CD4-positive, CD25-positive, alpha-beta regulatory T cell (primary cell): ENCODE data around the gene ATE1. TPM values are rescaled to one million over a fixed set of nuclear protein-coding genes. Genes with fewer than 3 reads are reported as not detected.

Source experiments
- ATAC-seq, 2 donors: fragments of 150-1000 bp; cut with Tn5 transposase; one replicate each; pipeline ENCODE4 v1.10.0; 2021; ENCODE audit warnings: low read depth in 2 of 2, moderate number of reproducible peaks in 2 of 2, moderate library complexity in 1 of 2
- DNase-seq, 3 donors: peaks; one replicate each; pipeline versions ENCODE4 v3.0.0 to v3.0.0-alpha.2; 2012 to 2022; ENCODE audit warnings: mixed read lengths in 1 of 3
- H3K27ac ChIP-seq: one replicate; pipeline ENCODE4 v1.7.0; 2013; ENCODE audit warnings: mild to moderate bottlenecking, low read length; ENCODE audit not compliant: insufficient read depth, poor library complexity, severe bottlenecking
- H3K27me3 ChIP-seq: one replicate; pipeline ENCODE4 v1.7.0; 2013; ENCODE audit warnings: low read length; ENCODE audit not compliant: control insufficient read depth, insufficient read depth
- H3K36me3 ChIP-seq: one replicate; pipeline ENCODE4 v1.7.0; 2013; ENCODE audit warnings: mild to moderate bottlenecking, low read length, moderate library complexity; ENCODE audit not compliant: control insufficient read depth, insufficient read depth
- H3K4me1 ChIP-seq: 2 replicates; pipeline ENCODE4 v1.7.0; 2013; ENCODE audit warnings: mild to moderate bottlenecking, low read length; ENCODE audit not compliant: insufficient read depth, control insufficient read depth, poor library complexity, severe bottlenecking
- H3K4me3 ChIP-seq: one replicate; pipeline ENCODE4 v1.7.0; 2013; ENCODE audit warnings: low read depth, mild to moderate bottlenecking, low read length, moderate library complexity
- H3K9me3 ChIP-seq, 2 experiments: 1 replicate in 1 of 2; 2 replicates in 1 of 2; pipeline ENCODE4 v1.7.0; 2013; ENCODE audit warnings: low read length in 2 of 2, mild to moderate bottlenecking in 1 of 2, moderate library complexity in 1 of 2; ENCODE audit not compliant: control insufficient read depth in 2 of 2
- H3K27ac Mint-ChIP-seq, 3 donors: one replicate each; pipeline ENCODE4 v1.8.0; 2020 to 2022; ENCODE audit warnings: mild to moderate bottlenecking in 3 of 3, mixed read lengths in 3 of 3, moderate library complexity in 2 of 3
- H3K27me3 Mint-ChIP-seq: one replicate; pipeline ENCODE4 v1.8.0; 2022; ENCODE audit warnings: mild to moderate bottlenecking, mixed read lengths
- H3K36me3 Mint-ChIP-seq: one replicate; pipeline ENCODE4 v1.8.0; 2020; ENCODE audit warnings: mixed read lengths
- H3K4me1 Mint-ChIP-seq, 4 donors: one replicate each; pipeline ENCODE4 v1.8.0; 2020 to 2022; ENCODE audit warnings: mixed read lengths in 4 of 4, mild to moderate bottlenecking in 1 of 4
- H3K4me3 Mint-ChIP-seq, 4 donors: one replicate each; pipeline ENCODE4 v1.8.0; 2020 to 2022; ENCODE audit warnings: mild to moderate bottlenecking in 4 of 4, mixed read lengths in 4 of 4, moderate library complexity in 3 of 4
- H3K9me3 Mint-ChIP-seq, 7 donors: one replicate each; pipeline ENCODE4 v1.8.0; 2020 to 2022; ENCODE audit warnings: mixed read lengths in 7 of 7, mild to moderate bottlenecking in 3 of 7, moderate library complexity in 2 of 7
- polyA plus RNA-seq, 4 donors: library from polyadenylated mRNA; unstranded; fragments of 300-500 nt; fragmentation: Illumina TruSeq; gene quantifications; one replicate each; pipeline ENCODE4 v1.2.3, GENCODE V29; 2021
- total RNA-seq: library from RNA; stranded (reverse); gene quantifications from one replicate; pipeline ENCODE4 v1.2.3, GENCODE V29; 2022

ATE1 gene
- total and polyA plus RNA-seq, 5 donors from 2014 or later: 29.9 to 39.5 (median 34.5) TPM

DNA sequence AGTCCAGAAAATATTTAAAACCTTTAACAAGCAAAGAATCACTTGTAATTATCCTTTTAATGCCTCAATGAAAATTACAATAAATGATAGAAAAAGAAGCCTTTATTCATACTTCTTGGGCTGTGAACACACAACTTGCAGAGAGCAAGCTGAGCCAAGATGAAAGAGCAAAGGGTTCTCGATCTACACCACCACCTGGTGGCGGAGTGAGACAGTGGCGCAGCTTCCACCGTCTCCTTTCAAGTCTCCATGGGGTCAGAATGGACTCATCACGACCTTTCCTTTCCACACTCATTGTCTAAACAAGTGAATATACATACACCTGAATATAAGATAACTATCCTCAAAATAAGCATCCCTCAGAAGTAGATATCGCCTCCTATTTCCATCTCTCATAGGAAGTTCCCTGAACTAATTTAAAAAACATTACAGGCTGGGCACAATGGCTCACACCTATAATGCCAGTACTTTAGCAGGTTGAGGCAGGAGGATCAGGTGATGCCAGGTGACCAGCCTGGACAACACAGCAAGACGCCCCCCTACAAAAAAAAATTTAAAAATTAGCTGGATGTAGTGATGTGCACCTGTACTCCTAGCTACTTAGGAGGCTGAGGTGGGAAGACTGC is 40.7 kb downstream of the ATE1 start:
- H3K27me3 Mint-ChIP-seq: no peaks in the 10 kb centered on the region

DNA sequence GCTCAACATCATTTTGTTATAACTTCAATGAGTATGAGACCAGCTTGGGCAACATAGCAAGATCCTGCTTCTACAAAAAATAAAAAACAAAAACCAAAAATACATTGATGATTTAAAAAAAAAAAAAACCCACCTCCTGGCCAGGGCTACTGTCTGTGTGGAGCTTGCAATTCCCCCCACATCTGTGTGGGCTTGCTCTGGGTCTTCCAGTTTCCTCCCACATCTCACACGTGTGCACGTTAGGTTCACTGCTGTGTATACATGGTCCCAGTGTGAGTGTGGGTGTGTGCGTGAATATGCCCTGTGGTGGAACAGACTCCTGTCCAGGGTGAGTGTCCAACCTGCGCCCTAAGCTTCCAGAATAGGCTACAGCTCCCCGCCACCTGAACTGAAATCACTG is 41.6 kb downstream of the ATE1 start:
- Mint-ChIP-seq H3K9me3 (no peaks in the 10 kb centered on the region), H3K4me1 (peaks cover 0 to 10% (median 6%) of the 10 kb centered on the region in 4 donors), H3K36me3 (peaks cover 9% of the 10 kb centered on the region), H3K27ac (no peak overlapping the region), H3K27me3 (no peaks in the 10 kb centered on the region), H3K4me3 (no peak overlapping the region)
- H3K36me3 ChIP-seq: peaks cover 2% of the 10 kb centered on the region
- DNase-seq (no peak), ATAC-seq (no peak)
- H3K4me1 ChIP-seq: no peaks in the 10 kb centered on the region
- H3K27me3 ChIP-seq: no peaks in the 10 kb centered on the region
- H3K27ac ChIP-seq: no peak overlapping the region
- no peaks in the 10 kb centered on the region for H3K9me3 ChIP-seq
- no peak overlapping the region for H3K4me3 ChIP-seq

More for the DNA sequence above, 40.7 kb downstream of the ATE1 start:
- H3K27me3 ChIP-seq: no peaks in the 10 kb centered on the region
- peaks cover 0 to 11% (median 5%) of the 10 kb centered on the region in 4 donors for H3K4me1 Mint-ChIP-seq
- DNase-seq (peak in 2 of 3 donors; percentile 37 to 69), ATAC-seq (peak; percentile 42 to 67)
- no peaks in the 10 kb centered on the region for H3K4me1 ChIP-seq
- peaks cover 4% of the 10 kb centered on the region for H3K36me3 ChIP-seq
- H3K4me3 ChIP-seq: no peak overlapping the region
- no peak overlapping the region for H3K4me3 Mint-ChIP-seq
- no peaks in the 10 kb centered on the region for H3K9me3 ChIP-seq
- no peaks in the 10 kb centered on the region for H3K9me3 Mint-ChIP-seq
- peak overlapping the region in 1 of 3 donors; percentile 53 for H3K27ac Mint-ChIP-seq
- peaks cover 12% of the 10 kb centered on the region for H3K36me3 Mint-ChIP-seq
- no peak overlapping the region for H3K27ac ChIP-seq

DNA sequence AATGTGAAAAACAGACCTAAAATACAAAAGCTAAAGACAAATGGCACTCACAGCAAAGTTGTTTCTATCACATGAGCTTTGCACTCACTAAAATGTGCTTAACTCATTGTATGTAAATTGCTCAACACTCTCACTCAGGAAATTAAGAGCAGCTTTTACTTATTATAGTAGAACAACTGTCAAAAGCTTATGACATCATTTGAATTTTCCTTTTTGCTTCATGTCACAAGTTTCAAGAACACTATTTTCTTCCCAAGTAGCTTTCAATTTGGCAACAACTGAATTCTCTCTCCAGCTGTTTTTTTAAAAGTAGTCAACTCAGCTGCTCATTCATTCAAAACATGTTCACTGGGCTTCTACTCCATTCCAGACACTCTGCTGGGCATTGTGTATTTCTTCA is 46.9 kb downstream of the ATE1 start:
- Mint-ChIP-seq H3K27ac (no peak overlapping the region), H3K36me3 (peaks cover 19% of the 10 kb centered on the region), H3K4me3 (no peak overlapping the region), H3K27me3 (no peaks in the 10 kb centered on the region), H3K4me1 (peaks cover 5 to 22% (median 15%) of the 10 kb centered on the region in 4 donors), H3K9me3 (no peaks in the 10 kb centered on the region)
- Histone ChIP-seq H3K9me3 (no peaks in the 10 kb centered on the region), H3K4me3 (no peak overlapping the region), H3K27me3 (no peaks in the 10 kb centered on the region), H3K4me1 (no peaks in the 10 kb centered on the region), H3K36me3 (peaks cover 7% of the 10 kb centered on the region), H3K27ac (no peak overlapping the region)
- DNase-seq (no peak), ATAC-seq (no peak)

DNA sequence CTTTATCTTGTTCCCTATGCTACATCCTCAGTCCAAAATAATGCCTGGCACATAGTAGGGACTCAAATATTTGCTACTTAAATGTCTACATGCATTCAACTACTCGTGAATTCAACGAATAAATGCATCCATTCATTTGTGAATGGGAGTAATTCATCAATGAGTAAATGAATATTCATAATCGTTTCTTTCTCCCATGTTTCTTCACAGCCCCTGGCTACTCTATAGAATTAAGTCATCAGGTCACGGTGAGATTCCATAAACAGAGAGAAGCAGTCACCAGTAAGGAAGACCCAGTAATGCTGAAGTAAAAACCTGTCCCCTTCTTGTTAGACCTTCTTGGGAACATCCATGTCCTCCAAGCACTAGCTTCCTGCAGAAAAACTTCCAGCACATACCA is 48.4 kb downstream of the ATE1 start:
- Histone ChIP-seq H3K4me1 (no peaks in the 10 kb centered on the region), H3K27me3 (no peaks in the 10 kb centered on the region), H3K27ac (no peak overlapping the region), H3K36me3 (peaks cover 5% of the 10 kb centered on the region), H3K4me3 (no peak overlapping the region), H3K9me3 (no peaks in the 10 kb centered on the region)
- no peak overlapping the region for H3K4me3 Mint-ChIP-seq
- no peaks in the 10 kb centered on the region for H3K9me3 Mint-ChIP-seq
- ATAC-seq: no peak
- H3K36me3 Mint-ChIP-seq: peaks cover 24% of the 10 kb centered on the region
- H3K4me1 Mint-ChIP-seq: peaks cover 5 to 22% (median 16%) of the 10 kb centered on the region in 4 donors
- no peak overlapping the region for H3K27ac Mint-ChIP-seq
- no peaks in the 10 kb centered on the region for H3K27me3 Mint-ChIP-seq
- no peak for DNase-seq

DNA sequence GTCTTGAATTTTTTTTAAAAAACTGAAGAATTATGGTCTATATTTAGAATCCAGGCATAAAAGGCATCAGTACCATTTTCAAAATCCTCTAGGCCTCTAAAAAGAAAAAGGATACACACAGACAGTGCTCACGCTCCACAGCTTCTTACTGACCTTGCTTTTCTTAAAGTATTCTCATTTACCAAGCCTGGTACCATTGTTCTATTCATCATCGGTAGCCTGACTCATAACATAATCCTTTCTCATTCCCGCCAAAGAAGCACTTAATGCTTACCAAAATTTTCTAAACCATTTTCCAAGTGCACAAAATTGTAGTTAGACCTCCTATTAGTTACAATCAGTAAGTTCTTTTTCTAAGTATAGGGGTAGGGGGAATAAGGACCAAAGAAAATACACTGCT is 54.6 kb downstream of the ATE1 start:
- no peaks in the 10 kb centered on the region for H3K9me3 Mint-ChIP-seq
- ATAC-seq (no peak), DNase-seq (no peak)
- no peak overlapping the region for H3K27ac Mint-ChIP-seq
- H3K27me3 ChIP-seq: no peaks in the 10 kb centered on the region
- no peak overlapping the region for H3K27ac ChIP-seq
- H3K27me3 Mint-ChIP-seq: no peaks in the 10 kb centered on the region
- peaks cover 42% of the 10 kb centered on the region for H3K36me3 Mint-ChIP-seq
- no peak overlapping the region for H3K4me3 Mint-ChIP-seq
- no peaks in the 10 kb centered on the region for H3K9me3 ChIP-seq
- H3K4me3 ChIP-seq: no peak overlapping the region
- peaks cover 18% of the 10 kb centered on the region for H3K36me3 ChIP-seq
- peaks cover 0 to 19% (median 8%) of the 10 kb centered on the region in 4 donors for H3K4me1 Mint-ChIP-seq
- H3K4me1 ChIP-seq: no peaks in the 10 kb centered on the region

DNA sequence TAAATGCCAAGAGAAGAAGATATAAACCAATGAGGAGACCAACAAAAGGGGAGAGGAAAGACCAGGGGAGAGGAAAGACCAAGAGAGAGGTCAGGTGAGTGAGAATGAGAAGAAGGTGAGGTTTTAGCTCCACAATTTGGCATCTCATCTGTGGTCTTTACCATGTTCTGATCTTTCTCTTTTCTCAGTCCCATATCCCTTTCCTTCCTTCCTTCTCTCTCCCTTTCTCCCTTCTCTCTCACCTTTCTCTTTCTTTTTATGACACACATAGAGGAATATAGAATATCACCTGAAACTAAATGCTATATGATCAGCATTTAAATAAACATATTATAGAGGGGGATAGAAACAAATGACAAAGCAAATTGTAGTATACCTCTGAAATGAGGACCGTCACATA is 57.4 kb downstream of the ATE1 start:
- ATAC-seq (no peak), DNase-seq (no peak)
- Histone ChIP-seq H3K27ac (no peak overlapping the region), H3K4me1 (no peaks in the 10 kb centered on the region), H3K27me3 (no peaks in the 10 kb centered on the region), H3K4me3 (no peak overlapping the region), H3K36me3 (peaks cover 25% of the 10 kb centered on the region), H3K9me3 (no peaks in the 10 kb centered on the region)
- H3K36me3 Mint-ChIP-seq: peaks cover 39% of the 10 kb centered on the region
- H3K27me3 Mint-ChIP-seq: no peaks in the 10 kb centered on the region
- peaks cover 0 to 19% (median 2%) of the 10 kb centered on the region in 4 donors for H3K4me1 Mint-ChIP-seq
- no peak overlapping the region for H3K4me3 Mint-ChIP-seq
- peaks cover 0 to 1% (median 0%) of the 10 kb centered on the region in 7 donors for H3K9me3 Mint-ChIP-seq
- no peak overlapping the region for H3K27ac Mint-ChIP-seq

DNA sequence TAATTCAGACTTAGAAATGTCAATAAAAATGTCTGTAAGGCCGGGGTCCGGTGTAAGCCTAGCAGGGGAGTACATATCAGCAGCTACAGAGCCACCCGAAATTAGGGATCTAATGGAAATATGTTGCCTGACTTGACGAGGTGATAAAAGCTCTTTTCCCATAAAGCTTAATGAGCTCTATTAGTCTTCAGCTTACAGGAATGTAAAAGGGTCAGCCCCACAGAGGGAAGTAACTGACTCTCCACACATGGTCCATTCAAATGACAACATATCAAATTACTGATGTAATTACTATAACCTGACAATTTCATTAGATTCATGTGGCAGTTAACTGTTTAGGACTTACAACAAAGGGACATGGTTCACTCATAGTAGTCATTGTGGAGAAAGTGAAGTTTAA is 62.3 kb downstream of the ATE1 start:
- H3K27me3 ChIP-seq: no peaks in the 10 kb centered on the region
- peaks cover 30% of the 10 kb centered on the region for H3K36me3 ChIP-seq
- Mint-ChIP-seq H3K4me1 (peaks cover 0 to 25% (median 3%) of the 10 kb centered on the region in 4 donors), H3K36me3 (peaks cover 43% of the 10 kb centered on the region), H3K9me3 (peaks cover 0 to 1% (median 0%) of the 10 kb centered on the region in 7 donors), H3K27ac (peak overlapping the region in 1 of 3 donors; percentile 54), H3K27me3 (no peaks in the 10 kb centered on the region), H3K4me3 (no peak overlapping the region)
- H3K27ac ChIP-seq: no peak overlapping the region
- H3K4me3 ChIP-seq: no peak overlapping the region
- no peaks in the 10 kb centered on the region for H3K4me1 ChIP-seq
- H3K9me3 ChIP-seq: no peaks in the 10 kb centered on the region
- DNase-seq (no peak), ATAC-seq (no peak)

DNA sequence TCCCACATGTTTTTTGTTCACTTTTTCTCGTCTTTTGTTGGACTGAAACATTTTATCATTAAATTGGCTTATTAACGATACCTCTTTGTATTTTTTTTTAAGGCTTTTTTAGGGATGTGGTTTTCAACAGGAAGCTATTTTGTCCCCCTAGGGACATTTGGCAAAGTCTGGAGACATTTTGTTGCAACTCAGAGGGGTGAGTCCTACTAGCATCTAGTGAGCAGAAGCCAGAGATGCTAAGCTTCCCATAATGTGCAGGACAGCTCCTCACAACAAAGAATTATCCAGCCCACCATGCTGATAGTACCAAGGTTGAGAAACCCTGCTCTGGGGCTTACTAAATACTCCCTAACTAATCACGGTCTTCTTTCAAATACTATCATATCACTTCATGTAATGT is 63.2 kb downstream of the ATE1 start:
- H3K27ac ChIP-seq: no peak overlapping the region
- ATAC-seq: no peak

More for the DNA sequence above, 63.2 kb downstream of the ATE1 start:
- peaks cover 35% of the 10 kb centered on the region for H3K36me3 Mint-ChIP-seq
- Histone ChIP-seq H3K4me1 (no peaks in the 10 kb centered on the region), H3K9me3 (no peaks in the 10 kb centered on the region), H3K36me3 (peaks cover 33% of the 10 kb centered on the region), H3K27me3 (no peaks in the 10 kb centered on the region), H3K4me3 (no peak overlapping the region)
- peaks cover 0 to 1% (median 0%) of the 10 kb centered on the region in 7 donors for H3K9me3 Mint-ChIP-seq
- DNase-seq: no peak
- no peaks in the 10 kb centered on the region for H3K27me3 Mint-ChIP-seq
- H3K4me3 Mint-ChIP-seq: no peak overlapping the region
- peaks cover 0 to 25% (median 3%) of the 10 kb centered on the region in 4 donors for H3K4me1 Mint-ChIP-seq
- H3K27ac Mint-ChIP-seq: peak overlapping the region in 1 of 3 donors; percentile 54
